Peyer's patch (tissue), 4 donors: ENCODE data around the gene TK1.

Experiments used
- POLR2A ChIP-seq, 2 donors: fragments of 450-650 bp; IDR thresholded peaks; one replicate each; pipeline ENCODE4 v1.5.1; 2017; ENCODE audit warnings: antibody characterized with exemption in 2 of 2, mild to moderate bottlenecking in 2 of 2, moderate library complexity in 2 of 2
- TF ChIP-seq, protein P1 (sequence below), 6 experiments: fragments of 450-650 bp in 4 of 6; fragments of 200-600 bp in 2 of 6; sonication (generic) in 1 of 6; IDR thresholded peaks; one replicate each; pipeline ENCODE4 v1.5.1; 2017 to 2019; ENCODE audit warnings: antibody characterized with exemption in 6 of 6, mild to moderate bottlenecking in 3 of 6, moderate library complexity in 1 of 6

GRCh38 chr17:78223061-78223460, 36.2 kb upstream of the TK1 start:
- TF ChIP-seq, protein P1, sequence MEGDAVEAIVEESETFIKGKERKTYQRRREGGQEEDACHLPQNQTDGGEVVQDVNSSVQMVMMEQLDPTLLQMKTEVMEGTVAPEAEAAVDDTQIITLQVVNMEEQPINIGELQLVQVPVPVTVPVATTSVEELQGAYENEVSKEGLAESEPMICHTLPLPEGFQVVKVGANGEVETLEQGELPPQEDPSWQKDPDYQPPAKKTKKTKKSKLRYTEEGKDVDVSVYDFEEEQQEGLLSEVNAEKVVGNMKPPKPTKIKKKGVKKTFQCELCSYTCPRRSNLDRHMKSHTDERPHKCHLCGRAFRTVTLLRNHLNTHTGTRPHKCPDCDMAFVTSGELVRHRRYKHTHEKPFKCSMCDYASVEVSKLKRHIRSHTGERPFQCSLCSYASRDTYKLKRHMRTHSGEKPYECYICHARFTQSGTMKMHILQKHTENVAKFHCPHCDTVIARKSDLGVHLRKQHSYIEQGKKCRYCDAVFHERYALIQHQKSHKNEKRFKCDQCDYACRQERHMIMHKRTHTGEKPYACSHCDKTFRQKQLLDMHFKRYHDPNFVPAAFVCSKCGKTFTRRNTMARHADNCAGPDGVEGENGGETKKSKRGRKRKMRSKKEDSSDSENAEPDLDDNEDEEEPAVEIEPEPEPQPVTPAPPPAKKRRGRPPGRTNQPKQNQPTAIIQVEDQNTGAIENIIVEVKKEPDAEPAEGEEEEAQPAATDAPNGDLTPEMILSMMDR (IDR thresholded peaks at IDR 0.05), result no peak
- TF ChIP-seq POLR2A (IDR thresholded peaks at IDR 0.05), result no peak
